GM19328 (cell line): Measurements from ENCODE around the gene CKS2.

ENCODE experiments used
- ATAC-seq: cut with Tn5 transposase; IDR thresholded peaks from one replicate; pipeline ENCODE4 v1.9.1; 2021; ENCODE audit warnings: mild to moderate bottlenecking, moderate library complexity; ENCODE audit not compliant: unreplicated experiment

CKS2 gene

DNA sequence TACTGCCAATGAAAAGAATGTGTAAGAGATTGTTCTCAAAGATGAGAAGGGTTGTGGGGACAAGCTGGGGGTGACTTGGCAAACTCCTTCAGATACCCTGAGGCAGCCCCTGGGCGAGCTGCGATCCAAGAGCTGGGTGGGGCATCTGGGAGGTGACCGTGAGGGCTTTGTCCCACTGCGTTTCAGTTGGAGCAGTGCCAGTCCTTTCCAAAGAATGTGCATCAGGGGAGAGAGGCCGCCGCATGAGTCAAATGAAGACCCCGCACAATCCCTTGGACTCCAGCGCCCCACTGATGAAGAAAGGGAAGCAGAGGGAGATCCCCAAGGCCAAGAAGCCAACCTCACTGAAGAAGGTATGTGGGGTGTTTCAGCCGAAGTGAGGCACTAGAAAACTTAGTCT is 35.7 kb downstream of the CKS2 start:
- ATAC-seq, result no peak

DNA sequence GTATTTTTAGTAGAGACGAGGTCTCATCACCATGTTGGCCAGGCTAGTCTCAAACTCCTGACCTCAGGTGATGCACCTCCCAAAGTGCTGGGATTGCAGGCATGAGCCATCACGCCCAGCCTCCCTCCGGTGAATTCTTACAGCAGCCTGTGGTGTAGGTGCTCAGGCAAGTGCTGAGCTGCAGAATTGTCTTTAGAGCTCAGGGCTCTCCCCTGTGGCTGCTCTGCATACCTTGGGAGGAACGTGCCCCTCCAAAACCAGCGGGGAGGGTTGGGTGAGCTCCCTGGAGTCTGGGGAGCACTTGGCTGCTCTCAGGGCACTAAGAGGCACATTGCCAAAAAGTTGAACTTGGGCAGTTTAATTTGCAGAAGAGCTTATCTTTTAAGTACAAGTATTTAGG is 36.7 kb downstream of the CKS2 start:
- no peak for ATAC-seq

DNA sequence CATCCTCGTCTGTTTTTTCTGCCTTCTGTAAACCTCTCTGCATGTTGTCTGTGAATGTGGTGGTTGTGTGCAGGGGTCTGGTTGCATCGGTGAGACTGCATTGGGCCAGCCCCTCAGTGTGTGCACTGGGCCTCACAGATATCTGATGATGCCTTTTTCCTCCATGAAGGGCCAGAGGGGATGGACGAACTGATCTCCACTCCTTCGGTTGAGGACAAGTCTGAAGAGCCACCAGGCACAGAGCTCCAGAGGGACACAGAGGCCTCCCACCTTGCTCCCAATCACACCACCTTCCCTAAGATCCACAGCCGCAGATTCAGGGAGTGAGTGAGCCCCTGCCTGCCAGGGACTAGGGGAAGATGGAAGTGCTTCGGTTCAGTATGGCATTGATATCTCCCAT is 38.6 kb downstream of the CKS2 start:
- no peak for ATAC-seq

DNA sequence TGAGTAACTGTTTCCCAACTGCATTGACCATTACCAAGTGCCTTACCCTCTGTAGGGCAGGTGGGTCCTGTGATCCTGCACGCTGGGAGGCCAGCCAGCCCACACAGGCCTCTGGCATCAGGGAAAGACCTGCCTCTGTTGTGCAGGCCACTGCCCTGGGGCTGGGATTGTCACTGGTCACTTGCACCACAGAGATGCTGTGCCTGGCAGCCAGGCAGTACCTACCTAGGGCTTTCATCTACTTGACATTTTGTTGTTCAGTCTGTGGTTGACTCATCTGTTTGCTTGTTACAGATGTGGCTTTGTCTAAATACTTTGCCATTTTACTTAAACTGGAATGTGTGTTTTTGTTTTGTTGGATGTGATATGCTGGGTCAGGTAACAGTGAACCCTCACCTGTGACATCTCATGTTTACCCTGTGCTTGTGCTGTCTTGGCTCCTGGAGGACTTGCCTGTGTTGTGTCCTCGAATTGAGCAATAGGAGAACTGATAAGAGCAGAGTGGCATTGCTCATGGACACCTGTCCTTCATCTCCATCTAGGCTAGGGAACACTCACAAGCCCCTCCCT is 40.1 kb downstream of the CKS2 start:
- ATAC-seq, result no peak

GRCh38 chr9:89351584-89352300 is 40.7 kb downstream of the CKS2 start:
- no peak for ATAC-seq

DNA sequence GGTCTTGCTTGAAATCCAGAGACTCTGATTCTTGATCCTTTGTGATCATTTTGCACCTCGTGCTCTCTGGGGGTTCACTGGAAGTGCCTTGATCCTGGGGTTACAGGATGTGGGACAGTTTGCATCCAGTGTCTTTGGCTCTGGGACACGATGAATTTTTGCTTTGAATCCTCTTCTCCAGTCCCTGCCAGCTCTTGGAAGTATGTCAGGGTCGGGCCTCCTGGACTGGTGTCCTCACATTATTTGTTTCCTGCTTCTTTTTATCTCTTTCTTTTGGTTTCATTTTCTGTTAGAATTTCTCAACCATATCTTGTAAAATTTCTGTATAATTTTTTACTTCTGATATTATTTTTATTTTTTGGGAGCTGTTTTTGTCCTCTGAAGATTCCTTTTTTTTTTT is 41.5 kb downstream of the CKS2 start:
- ATAC-seq, result no peak

GRCh38 chr9:89352874-89353649 is 42.1 kb downstream of the CKS2 start:
- no peak for ATAC-seq

GRCh38 chr9:89353989-89354388 is 43.0 kb downstream of the CKS2 start:
- no peak for ATAC-seq

DNA sequence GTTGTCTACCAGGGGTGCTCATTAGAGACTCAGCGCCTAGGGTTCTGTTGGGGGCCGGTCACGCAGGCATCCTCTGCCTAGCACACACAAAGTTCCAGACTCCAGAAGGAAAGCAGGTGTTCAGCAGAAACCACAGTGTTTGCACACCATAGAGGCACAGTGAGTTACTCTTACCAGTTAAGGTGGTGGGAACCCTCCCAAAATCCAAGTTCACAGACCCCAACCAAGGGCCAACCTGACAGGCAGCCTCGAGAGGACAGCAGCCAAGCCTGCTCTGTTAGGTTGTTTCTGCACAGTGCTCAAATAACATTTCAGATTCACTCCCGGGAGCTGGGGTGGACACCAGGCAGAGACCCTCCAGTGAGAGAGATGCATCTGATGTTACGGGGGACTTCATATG is 43.5 kb downstream of the CKS2 start:
- ATAC-seq, result no peak

GRCh38 chr9:89356782-89357181 is 45.8 kb downstream of the CKS2 start:
- no peak for ATAC-seq

- no peak for ATAC-seq
Observed at GRCh38 chr9:89357331-89358197, 46.6 kb downstream of the CKS2 start.

GRCh38 chr9:89358376-89358916 is 47.5 kb downstream of the CKS2 start:
- no peak for ATAC-seq

DNA sequence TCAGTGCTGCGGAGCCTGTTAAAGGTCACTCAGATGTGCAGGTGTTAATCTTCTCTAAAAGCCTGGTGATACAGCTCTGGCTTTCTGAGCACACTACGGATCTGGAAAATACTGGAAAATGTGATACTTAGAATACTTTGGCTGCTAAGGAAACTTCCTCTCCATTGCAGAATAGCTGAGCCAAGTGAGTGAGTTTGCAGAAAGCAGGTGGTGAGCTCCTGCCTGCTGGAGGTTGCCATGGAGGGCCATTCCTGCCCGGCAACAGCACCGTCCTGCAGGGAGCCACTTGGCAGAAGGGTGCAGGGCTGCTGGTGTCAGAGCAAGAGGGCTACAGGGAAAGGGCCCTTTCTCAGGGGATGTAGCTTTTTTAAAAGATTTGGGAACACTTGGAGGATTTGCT is 48.0 kb downstream of the CKS2 start:
- no peak for ATAC-seq

DNA sequence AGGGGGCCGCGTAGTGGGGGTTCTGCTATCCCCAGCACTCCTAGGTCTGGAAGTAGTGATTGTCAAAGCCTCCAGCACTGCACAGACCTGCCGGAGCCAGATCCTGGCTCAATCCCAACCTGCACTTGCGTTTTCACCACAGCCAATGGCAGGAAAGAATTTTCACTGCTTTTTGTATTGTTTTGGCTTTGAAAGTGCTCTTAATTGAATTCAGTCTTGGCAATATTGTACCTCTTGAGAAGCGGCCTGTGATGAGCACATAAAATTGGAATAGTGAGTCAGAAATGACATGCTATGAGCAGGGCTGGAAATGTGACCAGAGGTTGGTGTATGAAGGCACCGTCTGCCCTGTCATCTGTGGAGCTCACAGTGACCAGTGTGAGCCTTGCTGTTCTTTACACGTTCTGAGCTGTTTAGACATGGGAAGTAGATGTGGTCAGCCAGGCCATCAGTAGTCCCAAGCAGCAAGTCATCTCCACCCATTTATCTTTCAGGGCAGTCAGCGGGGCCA is 48.8 kb downstream of the CKS2 start:
- no peak for ATAC-seq

GRCh38 chr9:89360465-89360864 is 49.5 kb downstream of the CKS2 start:
- ATAC-seq, result no peak

- ATAC-seq, result no peak
Observed at GRCh38 chr9:89361031-89361430, 50.0 kb downstream of the CKS2 start.

- no peak for ATAC-seq
Observed at GRCh38 chr9:89361816-89362646, 51.0 kb downstream of the CKS2 start.

DNA sequence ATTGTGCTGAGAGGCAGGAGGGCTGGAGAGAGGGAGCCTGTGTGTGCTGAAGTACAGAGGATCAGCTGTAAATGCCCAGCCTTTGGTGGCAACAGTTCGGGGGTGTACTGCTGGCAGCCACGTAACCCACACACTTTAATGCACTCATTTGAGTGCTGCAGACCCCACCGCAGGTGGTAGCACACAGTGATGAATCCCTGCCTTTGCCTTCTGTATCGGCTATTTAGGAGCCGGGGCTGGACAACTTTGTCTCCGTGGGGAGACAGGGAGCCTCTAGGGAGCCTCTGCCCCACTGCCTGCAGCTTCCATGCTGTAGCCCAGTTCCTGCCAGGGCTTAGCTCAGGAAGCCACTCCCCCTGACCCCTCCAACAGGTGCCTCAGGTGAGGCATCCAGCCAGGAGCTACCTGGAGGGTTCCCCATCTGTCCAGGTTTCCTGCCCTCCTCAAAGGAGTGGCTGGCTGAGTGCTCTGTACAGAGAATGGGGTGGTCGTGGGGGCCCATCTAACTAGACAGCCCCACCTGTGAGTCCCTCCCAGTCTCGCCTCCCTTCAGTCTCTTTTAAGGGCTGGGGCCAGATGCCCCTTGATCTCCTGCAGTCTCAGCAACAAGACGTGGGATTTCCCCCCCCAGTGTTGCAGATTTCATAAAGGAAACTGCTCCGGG is 51.8 kb downstream of the CKS2 start:
- ATAC-seq, result no peak

DNA sequence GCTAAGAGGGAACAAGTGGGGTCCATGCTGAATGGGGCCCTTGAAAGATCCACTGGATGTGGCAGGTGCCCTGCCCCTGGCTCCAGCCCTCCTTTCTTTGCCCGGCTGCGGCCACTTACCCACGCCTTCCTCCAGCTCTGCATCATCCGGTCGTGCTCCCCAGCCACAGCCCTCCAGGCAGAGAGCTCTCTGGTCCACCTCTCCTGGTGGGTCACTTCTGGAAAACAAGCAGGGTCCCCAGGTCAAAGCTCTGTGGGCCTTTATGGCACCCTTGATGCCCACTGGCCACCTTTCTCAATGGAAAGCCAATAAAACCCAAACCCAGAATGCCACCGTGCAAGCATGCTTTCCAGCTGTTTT is 52.3 kb downstream of the CKS2 start:
- ATAC-seq, result no peak
